Esophagus squamous epithelium (tissue), 5 donors: ENCODE data around the gene DDX20. TPM values are rescaled to one million over a fixed set of nuclear protein-coding genes. Genes with fewer than 3 reads are reported as not detected.

Experiments used
- DNase-seq: peaks from one replicate; lab custom pipeline; 2025; lab: John Stamatoyannopoulos, UW
- H3K27ac ChIP-seq, 4 donors: fragments of 200-600 bp; sonication (generic); one replicate each; pipeline ENCODE4 v1.5.1; 2016 to 2019; ENCODE audit warnings: mild to moderate bottlenecking in 1 of 4
- H3K27me3 ChIP-seq, 4 donors: fragments of 200-600 bp; sonication (generic); 1 replicate in 3 of 4; 2 replicates in 1 of 4; pipeline versions ENCODE4 v1.5.1 to v1.6.0; 2017 to 2021; ENCODE audit warnings: antibody characterized with exemption in 1 of 4
- H3K36me3 ChIP-seq, 3 donors: fragments of 200-600 bp; sonication (generic); one replicate each; pipeline ENCODE4 v1.5.1; 2016 to 2019
- H3K4me1 ChIP-seq, 3 donors: fragments of 200-600 bp; sonication (generic); one replicate each; pipeline ENCODE4 v1.5.1; 2017 to 2019
- H3K4me3 ChIP-seq, 4 donors: fragments of 200-600 bp; sonication (generic); 1 replicate in 3 of 4; 2 replicates in 1 of 4; pipeline ENCODE4 v1.5.1; 2016 to 2019; ENCODE audit warnings: mild to moderate bottlenecking in 2 of 4, moderate library complexity in 1 of 4
- H3K9me3 ChIP-seq, 3 donors: fragments of 200-600 bp; sonication (generic); one replicate each; pipeline ENCODE4 v1.5.1; 2016 to 2019
- POLR2A ChIP-seq, 4 donors: fragments of 450-650 bp; IDR thresholded peaks; one replicate each; pipeline ENCODE4 v1.6.1; 2017; ENCODE audit warnings: antibody characterized with exemption in 4 of 4, mild to moderate bottlenecking in 4 of 4, moderate library complexity in 3 of 4
- WGBS, 2 donors: methylation state at CpG; one replicate each; pipeline ENCODE4 v1.1.5; 2018; 5-methylcytosine and 5-hydroxymethylcytosine counted together
- intact Hi-C: fragments of 100-400 bp; cut with DNase I; formaldehyde crosslinking; loops from one replicate; pipeline ENCODE4 v1.15.0; 2022
- total RNA-seq, 4 donors: library from RNA; depleted of rRNA; stranded (reverse); fragments of >200 nt; gene quantifications; one replicate each; pipeline ENCODE4 v1.1.0, GENCODE V29; 2016
- TF ChIP-seq, protein P1 (sequence below), 6 experiments: fragments of 450-650 bp in 4 of 6; fragments of 200-600 bp in 2 of 6; sonication (generic) in 2 of 6; IDR thresholded peaks; one replicate each; pipeline ENCODE4 v1.5.1; 2016 to 2019; ENCODE audit warnings: antibody characterized with exemption in 6 of 6, mild to moderate bottlenecking in 4 of 6, moderate library complexity in 4 of 6
- donor health status: DM: yes; HTN: yes; CAD: no.

DDX20 gene
- total RNA-seq, 4 donors from 2014 or later = 7.2 to 23.8 (median 11.5) TPM

DNA sequence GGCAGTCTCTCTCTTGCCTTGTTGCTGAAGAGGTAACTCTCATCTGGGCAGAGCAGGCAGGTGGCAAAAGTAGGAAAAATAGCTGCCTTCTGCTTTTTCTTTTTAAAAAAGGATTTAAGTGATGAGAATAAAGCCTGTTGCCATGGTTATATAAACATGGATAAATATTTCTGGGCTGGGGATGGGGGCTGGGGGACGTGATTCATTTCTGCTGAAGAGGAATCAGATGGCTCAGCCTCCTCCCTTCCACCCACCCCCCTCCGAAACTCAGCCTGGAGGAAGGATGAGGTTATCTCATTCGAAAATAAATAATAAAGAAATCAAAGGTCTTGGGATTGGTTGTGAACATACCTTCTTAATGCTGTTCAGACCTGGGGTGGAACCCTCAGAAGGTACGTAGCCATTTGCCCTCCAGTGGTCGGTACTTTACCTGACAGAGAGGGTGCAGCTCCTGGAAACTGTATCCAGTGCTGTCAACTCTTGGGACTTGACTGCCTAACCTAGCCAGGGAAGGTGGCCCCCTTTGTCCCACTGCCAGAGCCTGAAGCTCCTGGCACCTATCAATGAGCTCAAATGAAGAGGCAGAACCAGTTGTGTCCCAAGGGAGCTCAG lies 12.7 kb upstream of the DDX20 start:
- intact Hi-C loops = loop anchor here (10.0 kb wide), 1 partner anchor 238 kb away; the partner anchor contains the start of genes ADORA3 and TMIGD3
- Histone ChIP-seq H3K27me3 (peaks cover 0 to 12% (median 0%) of the 10 kb centered on the region in 4 donors), H3K4me3 (no peak overlapping the region), H3K4me1 (peaks cover 8 to 44% (median 10%) of the 10 kb centered on the region in 3 donors), H3K27ac (peak overlapping the region in 2 of 4 donors; percentile 23 to 30), H3K36me3 (no peaks in the 10 kb centered on the region), H3K9me3 (no peaks in the 10 kb centered on the region)
- no peak for TF ChIP-seq POLR2A (IDR thresholded peaks at IDR 0.05)
- TF ChIP-seq, protein P1, sequence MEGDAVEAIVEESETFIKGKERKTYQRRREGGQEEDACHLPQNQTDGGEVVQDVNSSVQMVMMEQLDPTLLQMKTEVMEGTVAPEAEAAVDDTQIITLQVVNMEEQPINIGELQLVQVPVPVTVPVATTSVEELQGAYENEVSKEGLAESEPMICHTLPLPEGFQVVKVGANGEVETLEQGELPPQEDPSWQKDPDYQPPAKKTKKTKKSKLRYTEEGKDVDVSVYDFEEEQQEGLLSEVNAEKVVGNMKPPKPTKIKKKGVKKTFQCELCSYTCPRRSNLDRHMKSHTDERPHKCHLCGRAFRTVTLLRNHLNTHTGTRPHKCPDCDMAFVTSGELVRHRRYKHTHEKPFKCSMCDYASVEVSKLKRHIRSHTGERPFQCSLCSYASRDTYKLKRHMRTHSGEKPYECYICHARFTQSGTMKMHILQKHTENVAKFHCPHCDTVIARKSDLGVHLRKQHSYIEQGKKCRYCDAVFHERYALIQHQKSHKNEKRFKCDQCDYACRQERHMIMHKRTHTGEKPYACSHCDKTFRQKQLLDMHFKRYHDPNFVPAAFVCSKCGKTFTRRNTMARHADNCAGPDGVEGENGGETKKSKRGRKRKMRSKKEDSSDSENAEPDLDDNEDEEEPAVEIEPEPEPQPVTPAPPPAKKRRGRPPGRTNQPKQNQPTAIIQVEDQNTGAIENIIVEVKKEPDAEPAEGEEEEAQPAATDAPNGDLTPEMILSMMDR (IDR thresholded peaks at IDR 0.05) = no peak
- DNase-seq = no peak
- 63 to 65% methylated on average over 5 of the region's 5 CpGs for WGBS, 2 donors

GRCh38 chr1:111743679-111744101 lies 12.0 kb upstream of the DDX20 start:
- WGBS, 2 donors = 74 to 90% methylated on average over 2 to 3 of the region's 3 CpGs
- Histone ChIP-seq H3K27me3 (peaks cover 0 to 12% (median 0%) of the 10 kb centered on the region in 4 donors), H3K36me3 (no peaks in the 10 kb centered on the region), H3K27ac (peak overlapping the region in 1 of 4 donors; percentile 23), H3K9me3 (no peaks in the 10 kb centered on the region), H3K4me1 (peaks cover 5 to 38% (median 10%) of the 10 kb centered on the region in 3 donors), H3K4me3 (no peak overlapping the region)
- no peak for TF ChIP-seq POLR2A (IDR thresholded peaks at IDR 0.05)
- TF ChIP-seq, protein P1 (IDR thresholded peaks at IDR 0.05) = no peak
- intact Hi-C loops = loop anchor here (10.0 kb wide), 1 partner anchor 239 kb away; the partner anchor contains the start of genes ADORA3 and TMIGD3
- no peak for DNase-seq

DNA sequence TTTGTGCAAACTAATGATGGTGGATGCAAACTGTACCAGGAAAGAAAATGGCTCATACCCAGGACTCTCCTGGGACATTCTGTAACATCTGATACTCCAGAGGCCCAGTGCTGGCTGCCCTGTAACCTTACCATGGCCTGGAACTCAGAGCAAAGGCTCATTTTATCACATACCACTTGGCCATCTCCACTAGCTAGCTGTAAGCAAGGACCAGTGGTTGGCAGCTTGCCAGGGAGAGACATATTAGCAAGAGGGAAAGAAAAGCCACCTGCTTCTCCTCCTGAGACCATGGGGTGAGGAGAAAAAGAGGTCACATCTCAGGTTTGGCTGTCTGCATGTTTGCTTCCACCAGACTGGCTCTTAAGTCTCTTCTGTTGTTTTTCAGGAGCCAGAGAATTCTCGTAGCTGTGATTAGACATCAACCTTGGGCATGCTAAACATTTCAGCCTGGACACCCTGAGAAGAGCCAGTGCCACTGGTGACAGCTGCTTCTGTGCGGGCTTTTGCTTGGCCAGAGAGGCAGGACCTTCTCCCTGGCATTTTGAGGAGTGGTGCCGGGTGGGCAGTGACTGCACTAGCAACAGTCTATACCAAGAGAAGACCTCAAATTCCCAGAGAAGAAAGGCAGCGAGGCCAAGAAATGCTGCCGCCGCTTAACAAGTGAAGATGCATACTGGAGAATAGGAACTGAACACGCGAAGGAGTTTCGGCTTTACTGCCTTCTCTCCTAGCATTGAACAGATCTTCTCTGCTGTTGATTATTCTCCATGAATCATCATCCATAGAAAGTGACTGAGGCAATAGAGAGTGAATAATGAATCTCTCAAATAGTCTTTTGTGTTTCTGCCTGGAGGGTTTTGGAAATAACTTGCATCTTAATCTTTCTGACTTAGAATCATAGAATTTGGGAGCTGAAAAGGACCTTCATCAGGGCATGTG lies 9.8 kb upstream of the DDX20 start:
- WGBS, 2 donors = 54 to 64% methylated on average over 8 of the region's 9 CpGs
- intact Hi-C loops = loop anchor here (5.0 to 10.0 kb wide), 2 partner anchors 34 to 241 kb away; partner anchors contain the start of genes ADORA3 and TMIGD3
- no peaks in the 10 kb centered on the region for H3K9me3 ChIP-seq

DNA sequence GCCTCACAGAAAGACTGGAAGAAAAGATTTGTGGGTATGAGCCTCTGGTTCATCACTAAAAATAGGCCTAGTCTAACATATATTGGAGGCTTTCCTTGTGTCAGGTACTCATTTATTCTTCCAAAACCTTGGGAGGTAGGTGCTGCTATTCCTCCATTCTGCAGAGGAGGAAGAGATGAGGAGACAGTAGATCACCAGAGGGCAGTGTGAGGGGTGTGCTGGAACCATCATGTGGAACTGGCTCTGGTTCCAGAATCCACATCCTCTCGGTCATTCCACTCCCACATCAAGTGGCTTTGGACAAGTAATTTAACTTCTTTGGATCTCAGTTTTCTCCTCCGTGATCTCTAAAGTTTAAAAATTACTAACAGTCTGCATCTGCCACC lies 9.1 kb upstream of the DDX20 start:
- H3K4me3 ChIP-seq = no peak overlapping the region
- no peaks in the 10 kb centered on the region for H3K36me3 ChIP-seq
- intact Hi-C loops = loop anchor here (5.0 to 10.0 kb wide), 2 partner anchors 34 to 242 kb away; partner anchors contain the start of genes ADORA3 and TMIGD3
- H3K9me3 ChIP-seq = no peaks in the 10 kb centered on the region
- peaks cover 0 to 14% (median 0%) of the 10 kb centered on the region in 3 donors for H3K4me1 ChIP-seq
- no peak overlapping the region for H3K27ac ChIP-seq
- no peak for DNase-seq
- no peak for TF ChIP-seq POLR2A (IDR thresholded peaks at IDR 0.05)
- WGBS, 2 donors = 57 to 58% methylated on average over 2 of the region's 2 CpGs
- no peaks in the 10 kb centered on the region for H3K27me3 ChIP-seq

More for the DNA sequence above, 9.8 kb upstream of the DDX20 start:
- Histone ChIP-seq H3K27ac (peak overlapping the region in 1 of 4 donors; percentile 2), H3K4me3 (no peak overlapping the region), H3K36me3 (no peaks in the 10 kb centered on the region), H3K27me3 (peaks cover 0 to 5% (median 0%) of the 10 kb centered on the region in 4 donors), H3K4me1 (peaks cover 0 to 19% (median 0%) of the 10 kb centered on the region in 3 donors)
- TF ChIP-seq, protein P1 (IDR thresholded peaks at IDR 0.05) = no peak
- TF ChIP-seq POLR2A (IDR thresholded peaks at IDR 0.05) = no peak
- no peak for DNase-seq

DNA sequence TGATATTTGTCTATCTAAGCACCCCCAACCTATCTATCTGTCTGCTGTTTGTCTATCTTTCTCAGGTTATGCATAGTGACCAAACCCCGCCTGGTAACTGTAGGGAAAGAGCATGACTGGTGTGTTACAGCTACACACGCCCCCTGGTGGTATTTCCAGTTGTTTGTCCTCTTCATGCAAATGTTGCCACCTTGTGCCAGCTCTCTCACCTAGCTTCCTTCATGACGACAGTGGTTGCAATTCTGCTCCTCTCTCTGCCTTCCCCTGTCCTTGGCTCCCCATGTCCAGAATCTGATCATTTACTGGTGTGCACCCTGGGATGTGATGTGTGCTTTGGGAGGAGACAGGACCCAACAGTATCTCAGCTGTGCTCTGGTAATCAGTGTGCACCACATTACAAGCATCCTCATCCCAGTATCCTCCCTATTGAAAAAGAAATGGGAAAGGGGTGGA lies 8.4 kb upstream of the DDX20 start:
- Histone ChIP-seq H3K36me3 (no peaks in the 10 kb centered on the region), H3K4me1 (peaks cover 0 to 14% (median 0%) of the 10 kb centered on the region in 3 donors), H3K27me3 (no peaks in the 10 kb centered on the region), H3K4me3 (no peak overlapping the region), H3K9me3 (no peaks in the 10 kb centered on the region), H3K27ac (no peak overlapping the region)
- no peak for TF ChIP-seq POLR2A (IDR thresholded peaks at IDR 0.05)
- TF ChIP-seq, protein P1 (IDR thresholded peaks at IDR 0.05) = peak; percentile 43 to 86 (median 63)
- DNase-seq = no peak
- intact Hi-C loops = loop anchor here (5.0 to 10.0 kb wide), 2 partner anchors 35 to 243 kb away; partner anchors contain the start of genes ADORA3 and TMIGD3
- 13 to 25% methylated on average over 3 of the region's 3 CpGs for WGBS, 2 donors
